ENCODE results near the gene AMACR. TPM values are rescaled to one million over a fixed set of nuclear protein-coding genes. Genes with fewer than 3 reads are reported as not detected.

Gene AMACR
- total RNA-seq, result 10 to 100 TPM in 1 of 2 experiments, 1 to 10 TPM in 1; 8.6 to 10.1 TPM

- Mint-ChIP-seq H3K9me3 (no peaks in the 10 kb centered on the region), H3K27me3 (ENCODE audit: low read depth) (no peaks in the 10 kb centered on the region), H3K4me3 (peak within 1 kb of the TSS; percentile 75), H3K4me1 (ENCODE audit: low read depth) (peaks cover 26% of the 10 kb centered on the region), H3K27ac (peak within 1 kb of the TSS; percentile 89), H3K36me3 (ENCODE audit: low read depth) (peaks cover 5% of the 10 kb centered on the region)
- CTCF ChIA-PET, result interaction anchor here (1.0 to 2.0 kb wide), 4 partner anchors 11 to 38 kb away, joined by 3 to 7 read pairs (median 4); no protein-coding TSS in a partner anchor
- peak; percentile 83 for DNase-seq
- intact Hi-C loops (cut with micrococcal nuclease), result loop anchor here (1.0 to 10.0 kb wide), 5 partner anchors 33 to 919 kb away; partner anchors contain the start of genes DNAJC21, TARS1 and TTC23L
Measured at GRCh38 chr5:34007621-34008600, at the start of gene AMACR. Gene AMACR (minus strand): TSS chr5:34008050. CDS start chr5:34008019, 31 bp downstream.

GRCh38 chr5:34057569-34057968 is 49.7 kb upstream of the AMACR start:
- Mint-ChIP-seq H3K27ac (no peak overlapping the region), H3K36me3 (ENCODE audit: low read depth) (peaks cover 13% of the 10 kb centered on the region), H3K4me1 (ENCODE audit: low read depth) (no peaks in the 10 kb centered on the region), H3K4me3 (no peak overlapping the region), H3K9me3 (no peaks in the 10 kb centered on the region), H3K27me3 (ENCODE audit: low read depth) (no peaks in the 10 kb centered on the region)
- CTCF ChIA-PET, result no interaction called here
- intact Hi-C loops (cut with micrococcal nuclease), result no loop called here
- DNase-seq, result no peak

GRCh38 chr5:34057118-34057517 is 49.3 kb upstream of the AMACR start:
- Mint-ChIP-seq H3K27ac (no peak overlapping the region), H3K4me3 (no peak overlapping the region), H3K27me3 (ENCODE audit: low read depth) (no peaks in the 10 kb centered on the region), H3K36me3 (ENCODE audit: low read depth) (peaks cover 9% of the 10 kb centered on the region), H3K9me3 (no peaks in the 10 kb centered on the region), H3K4me1 (ENCODE audit: low read depth) (no peaks in the 10 kb centered on the region)
- CTCF ChIA-PET, result no interaction called here
- intact Hi-C loops (cut with micrococcal nuclease), result no loop called here
- no peak for DNase-seq

- no peak for DNase-seq
- intact Hi-C loops (cut with micrococcal nuclease), result no loop called here
- Mint-ChIP-seq H3K9me3 (no peaks in the 10 kb centered on the region), H3K36me3 (ENCODE audit: low read depth) (peaks cover 17% of the 10 kb centered on the region), H3K27me3 (ENCODE audit: low read depth) (no peaks in the 10 kb centered on the region), H3K4me1 (ENCODE audit: low read depth) (no peaks in the 10 kb centered on the region), H3K4me3 (no peak overlapping the region), H3K27ac (no peak overlapping the region)
- CTCF ChIA-PET, result no interaction called here
Measured at GRCh38 chr5:34055667-34056066, 47.8 kb upstream of the AMACR start.

- Mint-ChIP-seq H3K4me1 (ENCODE audit: low read depth) (no peaks in the 10 kb centered on the region), H3K36me3 (ENCODE audit: low read depth) (peaks cover 20% of the 10 kb centered on the region), H3K9me3 (no peaks in the 10 kb centered on the region), H3K4me3 (no peak overlapping the region), H3K27ac (no peak overlapping the region), H3K27me3 (ENCODE audit: low read depth) (no peaks in the 10 kb centered on the region)
- intact Hi-C loops (cut with micrococcal nuclease), result no loop called here
- no peak for DNase-seq
- CTCF ChIA-PET, result no interaction called here
Measured at GRCh38 chr5:34054400-34054729, 46.5 kb upstream of the AMACR start.

- DNase-seq, result no peak
- CTCF ChIA-PET, result no interaction called here
- Mint-ChIP-seq H3K27ac (no peak overlapping the region), H3K36me3 (ENCODE audit: low read depth) (peaks cover 20% of the 10 kb centered on the region), H3K4me3 (no peak overlapping the region), H3K27me3 (ENCODE audit: low read depth) (no peaks in the 10 kb centered on the region), H3K4me1 (ENCODE audit: low read depth) (no peaks in the 10 kb centered on the region), H3K9me3 (no peaks in the 10 kb centered on the region)
- intact Hi-C loops (cut with micrococcal nuclease), result no loop called here
Measured at GRCh38 chr5:34053571-34054399, 45.9 kb upstream of the AMACR start.

- CTCF ChIA-PET, result no interaction called here
- no peaks in the 10 kb centered on the region for H3K4me1 Mint-ChIP-seq (ENCODE audit: low read depth)
- H3K36me3 Mint-ChIP-seq (ENCODE audit: low read depth), result peaks cover 18% of the 10 kb centered on the region
- H3K9me3 Mint-ChIP-seq, result no peaks in the 10 kb centered on the region
- no peaks in the 10 kb centered on the region for H3K27me3 Mint-ChIP-seq (ENCODE audit: low read depth)
- H3K27ac Mint-ChIP-seq, result no peak overlapping the region
- no peak for DNase-seq
- H3K4me3 Mint-ChIP-seq, result no peak overlapping the region
- intact Hi-C loops (cut with micrococcal nuclease), result no loop called here
Measured at GRCh38 chr5:34053133-34053532, 45.3 kb upstream of the AMACR start.

GRCh38 chr5:34051374-34051980 is 43.6 kb upstream of the AMACR start:
- Mint-ChIP-seq H3K27ac (no peak overlapping the region), H3K4me1 (ENCODE audit: low read depth) (no peaks in the 10 kb centered on the region), H3K4me3 (no peak overlapping the region), H3K36me3 (ENCODE audit: low read depth) (peaks cover 16% of the 10 kb centered on the region), H3K9me3 (no peaks in the 10 kb centered on the region), H3K27me3 (ENCODE audit: low read depth) (no peaks in the 10 kb centered on the region)
- no peak for DNase-seq
- intact Hi-C loops (cut with micrococcal nuclease), result no loop called here
- CTCF ChIA-PET, result no interaction called here

GRCh38 chr5:34047774-34048572 is 40.1 kb upstream of the AMACR start:
- Mint-ChIP-seq H3K4me1 (ENCODE audit: low read depth) (no peaks in the 10 kb centered on the region), H3K4me3 (no peak overlapping the region), H3K27me3 (ENCODE audit: low read depth) (no peaks in the 10 kb centered on the region), H3K27ac (no peak overlapping the region), H3K36me3 (ENCODE audit: low read depth) (peaks cover 16% of the 10 kb centered on the region), H3K9me3 (no peaks in the 10 kb centered on the region)
- intact Hi-C loops (cut with micrococcal nuclease), result no loop called here
- CTCF ChIA-PET, result no interaction called here
- no peak for DNase-seq

GRCh38 chr5:34047143-34047542 is 39.3 kb upstream of the AMACR start:
- CTCF ChIA-PET, result no interaction called here
- Mint-ChIP-seq H3K27me3 (ENCODE audit: low read depth) (no peaks in the 10 kb centered on the region), H3K4me3 (no peak overlapping the region), H3K27ac (no peak overlapping the region), H3K36me3 (ENCODE audit: low read depth) (peaks cover 17% of the 10 kb centered on the region), H3K4me1 (ENCODE audit: low read depth) (no peaks in the 10 kb centered on the region), H3K9me3 (no peaks in the 10 kb centered on the region)
- DNase-seq, result no peak
- intact Hi-C loops (cut with micrococcal nuclease), result no loop called here

- H3K4me1 Mint-ChIP-seq (ENCODE audit: low read depth), result no peaks in the 10 kb centered on the region
- H3K27ac Mint-ChIP-seq, result no peak overlapping the region
- intact Hi-C loops (cut with micrococcal nuclease), result no loop called here
- no peaks in the 10 kb centered on the region for H3K9me3 Mint-ChIP-seq
- no peak for DNase-seq
- H3K36me3 Mint-ChIP-seq (ENCODE audit: low read depth), result peaks cover 10% of the 10 kb centered on the region
- no peaks in the 10 kb centered on the region for H3K27me3 Mint-ChIP-seq (ENCODE audit: low read depth)
- CTCF ChIA-PET, result no interaction called here
- H3K4me3 Mint-ChIP-seq, result no peak overlapping the region
Measured at GRCh38 chr5:34045996-34046395, 38.1 kb upstream of the AMACR start.

- H3K4me3 Mint-ChIP-seq, result no peak overlapping the region
- H3K9me3 Mint-ChIP-seq, result no peaks in the 10 kb centered on the region
- H3K4me1 Mint-ChIP-seq (ENCODE audit: low read depth), result no peaks in the 10 kb centered on the region
- intact Hi-C loops (cut with micrococcal nuclease), result no loop called here
- DNase-seq, result no peak
- H3K36me3 Mint-ChIP-seq (ENCODE audit: low read depth), result peaks cover 6% of the 10 kb centered on the region
- CTCF ChIA-PET, result interaction anchor here (0.6 to 1.2 kb wide), 2 partner anchors 48 to 406 kb away, joined by 3 read pairs; no protein-coding TSS in a partner anchor
- no peaks in the 10 kb centered on the region for H3K27me3 Mint-ChIP-seq (ENCODE audit: low read depth)
- H3K27ac Mint-ChIP-seq, result no peak overlapping the region
Measured at GRCh38 chr5:34045023-34045422, 37.2 kb upstream of the AMACR start.
